ENCODE measurements around the gene SS18L1. TPM values are rescaled to one million over a fixed set of nuclear protein-coding genes. Genes with fewer than 3 reads are reported as not detected.
"Not testable (repeated sequence)": the region's sequence is repeated elsewhere in the genome, so short reads cannot be mapped to it uniquely, and the experiment has no call there.

SS18L1 gene
- total RNA-seq, 4 donors from 2014 or later, result 14.7 to 23.2 (median 22.1) TPM

DNA sequence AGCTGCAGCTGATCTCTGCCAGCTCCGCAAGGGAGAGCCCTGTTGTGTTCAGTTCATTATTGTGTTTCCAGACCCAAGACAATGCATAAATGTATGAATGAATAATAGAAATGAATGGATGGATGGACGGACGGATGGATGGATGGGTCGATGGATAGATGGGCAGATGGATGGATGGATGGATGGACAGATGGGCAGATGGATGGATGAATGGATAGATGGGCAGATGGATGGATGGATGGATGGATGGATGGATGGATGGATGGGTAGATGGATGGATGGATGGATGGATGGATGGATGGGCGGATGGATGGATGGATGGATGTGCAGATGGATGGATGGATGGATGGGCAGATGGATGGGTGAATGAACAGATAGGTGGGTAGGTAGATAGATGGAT, 38.0 kb upstream of the SS18L1 start:
- Histone ChIP-seq H3K27me3 (peaks cover 8% of the 10 kb centered on the region), H3K4me1 (peaks cover 0 to 13% (median 9%) of the 10 kb centered on the region in 4 donors), H3K9me3 (peaks cover 28 to 40% of the 10 kb centered on the region in 2 donors), H3K27ac (no peak overlapping the region), H3K4me3 (no peak overlapping the region), H3K36me3 (no peaks in the 10 kb centered on the region)
- WGBS, 2 donors (ENCODE audit: low coverage in 1 of 2), result 88 to 89% methylated on average over 4 to 5 of the region's 5 CpGs
- in situ Hi-C loops (cut with MboI; ENCODE audit: low pct_ligation_motif_present in 1 of 4, low pct_unique_long_range_greater_than_20kb in 1 of 4, low sequenced_read_pairs in 3 of 4) (no loop called here), intact Hi-C loops (cut with DNase I; ENCODE audit: low total_unique reads) (loop anchor here (1.0 kb wide), 1 partner anchor 30 kb away; no protein-coding TSS in a partner anchor)
- TF ChIP-seq POLR2AphosphoS5 (IDR thresholded peaks at IDR 0.05) (no peak), EP300 (IDR thresholded peaks at IDR 0.05; ENCODE audit: low read depth) (no peak), POLR2A (IDR thresholded peaks at IDR 0.05) (no peak)
- TF ChIP-seq, protein P1, sequence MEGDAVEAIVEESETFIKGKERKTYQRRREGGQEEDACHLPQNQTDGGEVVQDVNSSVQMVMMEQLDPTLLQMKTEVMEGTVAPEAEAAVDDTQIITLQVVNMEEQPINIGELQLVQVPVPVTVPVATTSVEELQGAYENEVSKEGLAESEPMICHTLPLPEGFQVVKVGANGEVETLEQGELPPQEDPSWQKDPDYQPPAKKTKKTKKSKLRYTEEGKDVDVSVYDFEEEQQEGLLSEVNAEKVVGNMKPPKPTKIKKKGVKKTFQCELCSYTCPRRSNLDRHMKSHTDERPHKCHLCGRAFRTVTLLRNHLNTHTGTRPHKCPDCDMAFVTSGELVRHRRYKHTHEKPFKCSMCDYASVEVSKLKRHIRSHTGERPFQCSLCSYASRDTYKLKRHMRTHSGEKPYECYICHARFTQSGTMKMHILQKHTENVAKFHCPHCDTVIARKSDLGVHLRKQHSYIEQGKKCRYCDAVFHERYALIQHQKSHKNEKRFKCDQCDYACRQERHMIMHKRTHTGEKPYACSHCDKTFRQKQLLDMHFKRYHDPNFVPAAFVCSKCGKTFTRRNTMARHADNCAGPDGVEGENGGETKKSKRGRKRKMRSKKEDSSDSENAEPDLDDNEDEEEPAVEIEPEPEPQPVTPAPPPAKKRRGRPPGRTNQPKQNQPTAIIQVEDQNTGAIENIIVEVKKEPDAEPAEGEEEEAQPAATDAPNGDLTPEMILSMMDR (IDR thresholded peaks at IDR 0.05), result no peak
- no peak for DNase-seq

DNA sequence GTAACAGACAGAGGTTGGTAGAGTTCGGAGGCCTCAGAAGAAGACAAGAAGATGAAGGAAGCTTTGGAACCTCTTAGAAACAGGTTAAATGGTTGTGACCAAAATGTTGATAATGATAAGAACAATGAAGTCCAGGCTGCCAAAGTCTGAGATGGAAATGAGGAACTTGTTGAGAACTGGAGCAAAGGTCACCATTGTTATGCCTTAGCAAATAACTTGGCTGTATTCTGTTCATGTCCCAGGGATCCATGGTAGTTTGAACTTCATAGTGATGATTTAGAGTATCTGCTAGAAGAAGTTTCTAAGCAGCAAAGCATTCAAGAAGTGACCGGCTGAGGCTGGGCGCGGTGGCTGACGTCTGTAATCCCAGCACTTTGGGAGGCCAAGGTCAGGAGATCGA, 32.4 kb upstream of the SS18L1 start:
- intact Hi-C loops (cut with DNase I; ENCODE audit: low total_unique reads) (no loop called here), in situ Hi-C loops (cut with MboI; ENCODE audit: low pct_ligation_motif_present in 1 of 4, low pct_unique_long_range_greater_than_20kb in 1 of 4, low sequenced_read_pairs in 3 of 4) (no loop called here)
- H3K4me1 ChIP-seq, result no peaks in the 10 kb centered on the region
- H3K27ac ChIP-seq, result no peak overlapping the region
- WGBS, 2 donors (ENCODE audit: low coverage in 1 of 2), result 72 to 74% methylated on average over 6 of the region's 6 CpGs
- no peak overlapping the region for H3K4me3 ChIP-seq
- peaks cover 50 to 53% of the 10 kb centered on the region in 2 donors for H3K9me3 ChIP-seq
- H3K27me3 ChIP-seq, result peaks cover 5% of the 10 kb centered on the region
- no peaks in the 10 kb centered on the region for H3K36me3 ChIP-seq
- DNase-seq, result no peak
- no peak for TF ChIP-seq POLR2AphosphoS5 (IDR thresholded peaks at IDR 0.05)
- TF ChIP-seq POLR2A (IDR thresholded peaks at IDR 0.05), result no peak
- no peak for TF ChIP-seq EP300 (IDR thresholded peaks at IDR 0.05; ENCODE audit: low read depth)
- TF ChIP-seq, protein P1 (IDR thresholded peaks at IDR 0.05), result no peak

DNA sequence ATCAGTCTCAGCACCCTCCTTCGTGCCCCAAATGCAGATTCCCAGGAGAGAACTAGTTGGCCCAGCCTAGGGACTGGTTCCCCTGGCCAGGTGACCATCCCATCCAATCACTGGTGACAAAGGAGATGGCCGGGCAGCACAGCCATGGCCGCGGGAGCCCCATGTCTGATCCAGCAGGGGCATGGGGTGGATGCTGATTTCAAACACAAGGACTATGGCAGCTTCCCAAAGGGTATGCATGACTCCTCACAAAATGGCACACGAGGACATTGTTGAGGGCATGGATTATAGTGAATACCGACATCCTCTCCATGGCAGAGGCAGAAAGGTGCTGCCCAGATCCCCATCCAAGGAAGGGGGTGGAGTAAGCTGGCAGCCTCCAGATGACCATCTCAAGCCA, 31.2 kb upstream of the SS18L1 start:
- H3K4me3 ChIP-seq, result no peak overlapping the region
- no peak for DNase-seq
- TF ChIP-seq EP300 (IDR thresholded peaks at IDR 0.05; ENCODE audit: low read depth) (no peak), POLR2AphosphoS5 (IDR thresholded peaks at IDR 0.05) (no peak)
- H3K4me1 ChIP-seq, result no peaks in the 10 kb centered on the region
- no peaks in the 10 kb centered on the region for H3K36me3 ChIP-seq
- peaks cover 44 to 46% of the 10 kb centered on the region in 2 donors for H3K9me3 ChIP-seq
- intact Hi-C loops (cut with DNase I; ENCODE audit: low total_unique reads) (no loop called here), in situ Hi-C loops (cut with MboI; ENCODE audit: low pct_ligation_motif_present in 1 of 4, low pct_unique_long_range_greater_than_20kb in 1 of 4, low sequenced_read_pairs in 3 of 4) (no loop called here)
- peaks cover 5% of the 10 kb centered on the region for H3K27me3 ChIP-seq
- WGBS, 2 donors (ENCODE audit: low coverage in 1 of 2), result 98% methylated on average over 6 of the region's 6 CpGs; no CpG with 5 or more reads in 1 of the 2 donors
- no peak overlapping the region for H3K27ac ChIP-seq

DNA sequence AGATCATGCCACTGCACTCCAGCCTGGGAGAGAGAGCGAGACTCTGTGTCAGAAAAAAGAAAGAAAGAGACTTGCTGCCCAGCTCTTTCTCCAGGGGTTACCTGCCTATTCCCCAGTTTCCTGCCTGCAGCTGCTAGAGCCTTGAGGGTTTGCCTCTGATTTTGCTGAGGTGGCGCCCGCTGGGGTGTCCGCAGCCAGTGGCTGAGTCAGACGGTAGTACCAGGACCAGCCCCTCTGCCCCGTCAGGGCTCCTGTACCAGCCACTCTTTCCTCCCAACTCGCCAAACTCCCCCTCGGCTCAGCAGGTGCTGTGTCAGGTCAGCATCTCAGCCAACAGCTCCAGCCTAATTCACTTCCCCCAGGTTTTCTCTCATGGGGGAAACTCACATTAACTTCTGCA, 28.7 kb upstream of the SS18L1 start:
- in situ Hi-C loops (cut with MboI; ENCODE audit: low pct_ligation_motif_present in 1 of 4, low pct_unique_long_range_greater_than_20kb in 1 of 4, low sequenced_read_pairs in 3 of 4) (no loop called here), intact Hi-C loops (cut with DNase I; ENCODE audit: low total_unique reads) (no loop called here)
- Histone ChIP-seq H3K27ac (no peak overlapping the region), H3K9me3 (peaks cover 22 to 27% of the 10 kb centered on the region in 2 donors), H3K36me3 (no peaks in the 10 kb centered on the region), H3K4me3 (no peak overlapping the region), H3K27me3 (peaks cover 5% of the 10 kb centered on the region), H3K4me1 (no peaks in the 10 kb centered on the region)
- 51% methylated on average over 8 of the region's 8 CpGs; no CpG with 5 or more reads in 1 of the 2 donors for WGBS, 2 donors (ENCODE audit: low coverage in 1 of 2)
- TF ChIP-seq POLR2AphosphoS5 (IDR thresholded peaks at IDR 0.05) (no peak), EP300 (IDR thresholded peaks at IDR 0.05; ENCODE audit: low read depth) (no peak), POLR2A (IDR thresholded peaks at IDR 0.05) (no peak)
- TF ChIP-seq, protein P1 (IDR thresholded peaks at IDR 0.05), result no peak
- no peak for DNase-seq

DNA sequence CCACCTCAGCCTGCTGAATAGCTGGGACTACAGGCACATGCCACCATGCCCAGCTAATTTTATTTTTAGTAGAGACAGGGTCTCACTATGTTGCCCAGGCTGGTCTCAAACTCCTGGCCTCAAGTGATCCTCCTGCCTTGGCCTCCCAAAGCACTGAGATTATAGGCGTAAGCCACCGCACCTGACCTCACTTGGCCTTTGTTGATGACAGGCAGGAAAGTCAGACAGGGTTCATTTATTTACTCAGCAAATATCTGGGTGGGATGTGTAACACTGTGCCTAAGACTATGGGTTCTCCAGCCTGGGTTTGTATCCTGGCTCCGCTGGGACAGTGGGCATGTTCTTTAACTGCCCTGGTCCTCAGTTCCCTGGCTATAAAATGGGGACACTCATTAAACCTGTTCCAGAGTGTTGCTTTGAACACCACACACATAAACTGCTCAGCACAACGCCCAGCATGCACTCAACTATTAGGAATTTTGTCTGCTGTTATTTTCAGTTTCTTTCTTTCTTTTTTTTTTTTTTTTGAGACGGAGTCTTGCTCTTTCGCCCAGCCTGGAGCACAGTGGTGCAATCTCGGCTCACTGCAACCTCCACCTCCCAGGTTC, 27.7 kb upstream of the SS18L1 start:
- H3K36me3 ChIP-seq; H3K4me1 ChIP-seq; H3K27ac ChIP-seq; intact Hi-C loops (cut with DNase I; ENCODE audit: low total_unique reads); H3K4me3 ChIP-seq; in situ Hi-C loops (cut with MboI; ENCODE audit: low pct_ligation_motif_present in 1 of 4, low pct_unique_long_range_greater_than_20kb in 1 of 4, low sequenced_read_pairs in 3 of 4); DNase-seq; H3K27me3 ChIP-seq: not testable (repeated sequence)
- H3K9me3 ChIP-seq, result peaks cover 17 to 21% of the 10 kb centered on the region in 2 donors
- WGBS, 2 donors (ENCODE audit: low coverage in 1 of 2), result 40 to 87% methylated on average over 1 to 7 of the region's 7 CpGs
